Measurements from ENCODE around the gene QRICH2. TPM values are rescaled to one million over a fixed set of nuclear protein-coding genes. Genes with fewer than 3 reads are reported as not detected.

QRICH2 gene
- total RNA-seq, 1 experiment from 2014 or later, result 1.5 TPM

- CTCF ChIA-PET, result no interaction called here
- Mint-ChIP-seq H3K9me3 (ENCODE audit: unreplicated experiment) (no peaks in the 10 kb centered on the region), H3K36me3 (ENCODE audit: insufficient read depth, unreplicated experiment) (no peaks in the 10 kb centered on the region), H3K27ac (ENCODE audit: unreplicated experiment) (no peak overlapping the region), H3K4me1 (ENCODE audit: low read depth, unreplicated experiment) (peaks cover 11% of the 10 kb centered on the region), H3K27me3 (ENCODE audit: insufficient read depth, unreplicated experiment) (no peaks in the 10 kb centered on the region), H3K4me3 (ENCODE audit: unreplicated experiment) (no peak overlapping the region)
- POLR2A ChIA-PET, result no interaction called here
- Histone ChIP-seq H3K4me3 (ENCODE audit: low read depth, low read length) (no peak overlapping the region), H3K9me3 (no peaks in the 10 kb centered on the region), H3K4me1 (peaks cover 12% of the 10 kb centered on the region), H3K36me3 (ENCODE audit: control insufficient read depth, insufficient read depth, low read length) (no peaks in the 10 kb centered on the region), H3K27me3 (replicated peaks; ENCODE audit: control insufficient read depth, insufficient read depth, low read length) (no peaks in the 10 kb centered on the region)
- DNase-seq, result no peak
- intact Hi-C loops (cut with micrococcal nuclease; ENCODE audit: unreplicated experiment), result no loop called here
- TF ChIP-seq CTCF (IDR thresholded peaks at IDR 0.05; ENCODE audit: insufficient read depth in 1 of 2, low read depth in 1 of 2, low read length in 1 of 2, severe bottlenecking in 1 of 2, unreplicated experiment in 1 of 2), result no peak
- BruUV-seq (replicated peaks), result no TSS peak
Observed at GRCh38 chr17:76235883-76236282, 72.2 kb downstream of the QRICH2 start.

DNA sequence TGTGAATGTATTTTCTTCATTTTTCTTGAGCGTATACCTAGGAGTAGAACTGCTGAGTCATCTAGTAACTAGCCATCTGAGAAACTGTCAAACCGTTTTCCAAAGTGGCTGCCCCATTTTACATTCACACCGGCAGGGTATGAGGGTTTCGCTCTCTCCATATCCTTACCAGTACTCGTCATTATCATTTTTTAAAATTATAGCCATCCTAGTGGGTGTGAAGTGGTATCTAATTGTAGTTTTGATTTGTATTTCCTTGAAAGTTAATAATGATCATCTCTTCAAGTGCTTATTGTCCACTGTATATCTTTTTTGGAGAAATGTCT is 73.8 kb downstream of the QRICH2 start:
- TF ChIP-seq CTCF (IDR thresholded peaks at IDR 0.05; ENCODE audit: insufficient read depth in 1 of 2, low read depth in 1 of 2, low read length in 1 of 2, severe bottlenecking in 1 of 2, unreplicated experiment in 1 of 2), result no peak
- no peaks in the 10 kb centered on the region for H3K27me3 ChIP-seq (replicated peaks; ENCODE audit: control insufficient read depth, insufficient read depth, low read length)
- H3K4me1 ChIP-seq, result peaks cover 12% of the 10 kb centered on the region
- Mint-ChIP-seq H3K4me1 (ENCODE audit: low read depth, unreplicated experiment) (peaks cover 11% of the 10 kb centered on the region), H3K27ac (ENCODE audit: unreplicated experiment) (no peak overlapping the region), H3K4me3 (ENCODE audit: unreplicated experiment) (no peak overlapping the region), H3K27me3 (ENCODE audit: insufficient read depth, unreplicated experiment) (no peaks in the 10 kb centered on the region), H3K36me3 (ENCODE audit: insufficient read depth, unreplicated experiment) (no peaks in the 10 kb centered on the region), H3K9me3 (ENCODE audit: unreplicated experiment) (no peaks in the 10 kb centered on the region)
- H3K4me3 ChIP-seq (ENCODE audit: low read depth, low read length), result no peak overlapping the region
- no peaks in the 10 kb centered on the region for H3K36me3 ChIP-seq (ENCODE audit: control insufficient read depth, insufficient read depth, low read length)
- intact Hi-C loops (cut with micrococcal nuclease; ENCODE audit: unreplicated experiment), result no loop called here
- no TSS peak for BruUV-seq (replicated peaks)
- POLR2A ChIA-PET, result no interaction called here
- CTCF ChIA-PET, result no interaction called here
- H3K9me3 ChIP-seq, result no peaks in the 10 kb centered on the region
- DNase-seq, result no peak

DNA sequence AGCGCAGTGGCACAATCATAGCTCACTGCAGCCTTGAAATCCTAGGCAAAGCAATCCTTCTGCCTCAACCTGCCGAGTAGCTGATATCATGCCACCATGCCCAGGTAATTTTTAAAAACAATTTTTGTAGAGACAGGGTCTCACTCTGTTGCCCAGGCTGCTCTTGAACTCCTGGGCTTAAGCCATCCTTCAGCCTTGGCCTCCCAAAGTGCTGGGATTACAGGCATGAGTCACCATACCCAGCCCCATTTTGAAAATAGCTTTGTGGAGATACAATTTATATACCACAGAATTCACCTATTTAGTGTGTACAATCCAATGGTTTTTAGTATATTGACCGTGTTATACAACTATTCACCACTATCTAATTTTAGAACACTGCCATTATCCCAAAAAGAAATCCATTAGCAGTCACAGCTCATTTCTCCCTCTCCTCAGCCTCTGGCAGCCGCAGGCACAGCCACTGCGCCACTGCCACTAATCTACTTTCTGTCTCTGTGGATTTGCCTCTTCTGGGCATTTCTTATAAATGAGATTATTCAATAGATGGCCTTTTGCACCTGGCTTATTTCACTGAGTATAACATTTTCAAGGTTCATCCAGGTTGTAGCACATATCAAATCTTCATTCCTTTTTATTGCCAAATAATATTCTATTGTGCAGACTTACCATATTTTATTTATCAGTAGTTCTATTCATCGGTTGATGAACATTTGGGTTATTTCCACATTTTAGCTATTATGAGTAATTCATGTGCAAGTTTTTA is 74.3 kb downstream of the QRICH2 start:
- Histone ChIP-seq H3K27me3 (replicated peaks; ENCODE audit: control insufficient read depth, insufficient read depth, low read length) (no peaks in the 10 kb centered on the region), H3K4me1 (peaks cover 12% of the 10 kb centered on the region), H3K4me3 (ENCODE audit: low read depth, low read length) (no peak overlapping the region), H3K9me3 (no peaks in the 10 kb centered on the region), H3K36me3 (ENCODE audit: control insufficient read depth, insufficient read depth, low read length) (no peaks in the 10 kb centered on the region)
- DNase-seq, result no peak
- Mint-ChIP-seq H3K4me3 (ENCODE audit: unreplicated experiment) (no peak overlapping the region), H3K27ac (ENCODE audit: unreplicated experiment) (no peak overlapping the region), H3K9me3 (ENCODE audit: unreplicated experiment) (no peaks in the 10 kb centered on the region), H3K27me3 (ENCODE audit: insufficient read depth, unreplicated experiment) (no peaks in the 10 kb centered on the region), H3K4me1 (ENCODE audit: low read depth, unreplicated experiment) (peaks cover 8% of the 10 kb centered on the region), H3K36me3 (ENCODE audit: insufficient read depth, unreplicated experiment) (no peaks in the 10 kb centered on the region)
- TF ChIP-seq CTCF (IDR thresholded peaks at IDR 0.05; ENCODE audit: insufficient read depth in 1 of 2, low read depth in 1 of 2, low read length in 1 of 2, severe bottlenecking in 1 of 2, unreplicated experiment in 1 of 2), result no peak
- ChIA-PET CTCF (interaction anchor here (1.1 kb wide), 1 partner anchor 13 kb away, joined by 3 read pairs; no protein-coding TSS in a partner anchor), POLR2A (no interaction called here)
- no TSS peak for BruUV-seq (replicated peaks)
- intact Hi-C loops (cut with micrococcal nuclease; ENCODE audit: unreplicated experiment), result no loop called here

Data from Caco-2 (cell line).